Subcutaneous abdominal adipose tissue (tissue), 5 donors: ENCODE results near the gene DNAH1.
"Not testable (repeated sequence)": the region's sequence is repeated elsewhere in the genome, so short reads cannot be mapped to it uniquely, and the experiment has no call there.

Experiments used
- H3K27ac ChIP-seq: one replicate; pipeline ENCODE4 v1.7.0; 2013; ENCODE audit warnings: low read depth, mild to moderate bottlenecking, inconsistent platforms, low read length, moderate library complexity
- H3K27me3 ChIP-seq, 5 donors: one replicate each; pipeline ENCODE4 v1.7.0; 2013; ENCODE audit warnings: low read length in 5 of 5, inconsistent platforms in 1 of 5; ENCODE audit not compliant: control insufficient read depth in 5 of 5, insufficient read depth in 4 of 5
- H3K36me3 ChIP-seq, 5 donors: one replicate each; pipeline ENCODE4 v1.7.0; 2013; ENCODE audit warnings: low read length in 5 of 5; ENCODE audit not compliant: control insufficient read depth in 5 of 5, insufficient read depth in 5 of 5
- H3K4me1 ChIP-seq, 5 donors: one replicate each; pipeline ENCODE4 v1.7.0; 2013; ENCODE audit warnings: low read length in 5 of 5, mild to moderate bottlenecking in 3 of 5, moderate library complexity in 1 of 5; ENCODE audit not compliant: control insufficient read depth in 5 of 5, insufficient read depth in 5 of 5
- H3K4me3 ChIP-seq, 5 donors: one replicate each; pipeline ENCODE4 v1.7.0; 2013; ENCODE audit warnings: low read length in 5 of 5, low read depth in 1 of 5
- H3K9ac ChIP-seq, 5 donors: one replicate each; pipeline ENCODE4 v1.7.0; 2013; ENCODE audit warnings: low read length in 5 of 5, mild to moderate bottlenecking in 4 of 5, moderate library complexity in 3 of 5
- H3K9me3 ChIP-seq, 5 donors: one replicate each; pipeline ENCODE4 v1.7.0; 2013; ENCODE audit warnings: low read length in 5 of 5; ENCODE audit not compliant: control insufficient read depth in 5 of 5
- donor health status: healthy.
- donor health status: healthy.
- donor health status: healthy.
- donor health status: healthy.
- donor health status: healthy.

Gene DNAH1

GRCh38 chr3:52330194-52330805 lies 14.2 kb downstream of the DNAH1 start:
- H3K27ac ChIP-seq: no peak overlapping the region
- no peaks in the 10 kb centered on the region for H3K27me3 ChIP-seq
- H3K4me3 ChIP-seq: no peak overlapping the region
- no peaks in the 10 kb centered on the region for H3K9me3 ChIP-seq
- H3K36me3 ChIP-seq: peaks cover 3 to 55% (median 25%) of the 10 kb centered on the region in 5 donors
- H3K4me1 ChIP-seq: peaks cover 0 to 13% (median 0%) of the 10 kb centered on the region in 5 donors
- no peak overlapping the region for H3K9ac ChIP-seq

- H3K4me3 ChIP-seq: no peak overlapping the region
Observed at GRCh38 chr3:52331091-52331490, 15.0 kb downstream of the DNAH1 start.

GRCh38 chr3:52331906-52332305 lies 15.8 kb downstream of the DNAH1 start:
- Histone ChIP-seq H3K4me1 (peaks cover 0 to 13% (median 0%) of the 10 kb centered on the region in 5 donors), H3K36me3 (peaks cover 3 to 55% (median 23%) of the 10 kb centered on the region in 5 donors), H3K9me3 (no peaks in the 10 kb centered on the region), H3K27ac (no peak overlapping the region), H3K27me3 (no peaks in the 10 kb centered on the region), H3K9ac (no peak overlapping the region), H3K4me3 (no peak overlapping the region)

More at GRCh38 chr3:52331091-52331490, 15.0 kb downstream of the DNAH1 start:
- Histone ChIP-seq H3K27me3 (no peaks in the 10 kb centered on the region), H3K27ac (no peak overlapping the region), H3K4me1 (peaks cover 0 to 13% (median 0%) of the 10 kb centered on the region in 5 donors), H3K36me3 (peaks cover 3 to 57% (median 26%) of the 10 kb centered on the region in 5 donors), H3K9ac (no peak overlapping the region), H3K9me3 (no peaks in the 10 kb centered on the region)

- no peak overlapping the region for H3K27ac ChIP-seq
- peaks cover 3 to 41% (median 20%) of the 10 kb centered on the region in 5 donors for H3K36me3 ChIP-seq
- peaks cover 0 to 1% (median 0%) of the 10 kb centered on the region in 5 donors for H3K4me1 ChIP-seq
- H3K27me3 ChIP-seq: no peaks in the 10 kb centered on the region
- H3K9me3 ChIP-seq: no peaks in the 10 kb centered on the region
- no peak overlapping the region for H3K4me3 ChIP-seq
- no peak overlapping the region for H3K9ac ChIP-seq
Observed at GRCh38 chr3:52333869-52334557, 17.9 kb downstream of the DNAH1 start.

- H3K4me3 ChIP-seq, H3K27ac ChIP-seq, H3K27me3 ChIP-seq, H3K9ac ChIP-seq, H3K4me1 ChIP-seq, H3K9me3 ChIP-seq: not testable (repeated sequence)
- H3K36me3 ChIP-seq: peaks cover 3 to 27% (median 6%) of the 10 kb centered on the region in 5 donors
Observed at GRCh38 chr3:52338131-52338530, 22.0 kb downstream of the DNAH1 start.

GRCh38 chr3:52339612-52340011 lies 23.5 kb downstream of the DNAH1 start:
- Histone ChIP-seq H3K4me1 (no peaks in the 10 kb centered on the region), H3K27me3 (no peaks in the 10 kb centered on the region), H3K4me3 (no peak overlapping the region), H3K9me3 (no peaks in the 10 kb centered on the region), H3K27ac (no peak overlapping the region), H3K9ac (no peak overlapping the region), H3K36me3 (peaks cover 0 to 22% (median 7%) of the 10 kb centered on the region in 5 donors)

- Histone ChIP-seq H3K27ac (no peak overlapping the region), H3K27me3 (no peaks in the 10 kb centered on the region), H3K36me3 (peaks cover 0 to 34% (median 18%) of the 10 kb centered on the region in 5 donors), H3K9me3 (no peaks in the 10 kb centered on the region), H3K4me1 (peaks cover 0 to under 1% (median 0%) of the 10 kb centered on the region in 5 donors), H3K9ac (no peak overlapping the region), H3K4me3 (no peak overlapping the region)
Observed at GRCh38 chr3:52341123-52341522, 25.0 kb downstream of the DNAH1 start.

GRCh38 chr3:52343946-52344600 lies 28.0 kb downstream of the DNAH1 start:
- no peaks in the 10 kb centered on the region for H3K9me3 ChIP-seq
- no peak overlapping the region for H3K27ac ChIP-seq
- H3K27me3 ChIP-seq: no peaks in the 10 kb centered on the region
- H3K9ac ChIP-seq: no peak overlapping the region
- H3K4me3 ChIP-seq: no peak overlapping the region
- peaks cover 0 to 58% (median 35%) of the 10 kb centered on the region in 5 donors for H3K36me3 ChIP-seq
- peaks cover 0 to 11% (median 8%) of the 10 kb centered on the region in 5 donors for H3K4me1 ChIP-seq

GRCh38 chr3:52345521-52346109 lies 29.5 kb downstream of the DNAH1 start:
- Histone ChIP-seq H3K9ac (no peak overlapping the region), H3K4me1 (peaks cover 0 to 11% (median 8%) of the 10 kb centered on the region in 5 donors), H3K4me3 (no peak overlapping the region), H3K36me3 (peaks cover 0 to 73% (median 49%) of the 10 kb centered on the region in 5 donors), H3K9me3 (no peaks in the 10 kb centered on the region), H3K27me3 (no peaks in the 10 kb centered on the region), H3K27ac (no peak overlapping the region)
